Measurements from ENCODE around the gene CMTM6.

GRCh38 chr3:32450426-32450825 is 52.2 kb downstream of the CMTM6 start:
- TF ChIP-seq ISL1 (CRISPR knock-in tag; IDR thresholded peaks at IDR 0.05) = no peak
- TF ChIP-seq SNAI2 (CRISPR knock-in tag; IDR thresholded peaks at IDR 0.05) = no peak
- no peak for TF ChIP-seq RARB (CRISPR knock-in tag; IDR thresholded peaks at IDR 0.05)
- TF ChIP-seq ARNTL (CRISPR knock-in tag; IDR thresholded peaks at IDR 0.05; ENCODE audit: borderline replicate concordance, low read depth) = no peak
- no peak for TF ChIP-seq POU6F1 (CRISPR knock-in tag; IDR thresholded peaks at IDR 0.05; ENCODE audit: borderline replicate concordance, low read depth)
- TF ChIP-seq PATZ1 (CRISPR knock-in tag; IDR thresholded peaks at IDR 0.05; ENCODE audit: borderline replicate concordance) = no peak
- TF ChIP-seq GLIS3 (CRISPR knock-in tag; IDR thresholded peaks at IDR 0.05) = no peak
